Activated CD4-positive, alpha-beta T cell treated with anti-CD3 and anti-CD28 coated beads, Interleukin-2, amount 10 ng/mL, durations not matched to agents 24 days and 14 days (primary cell): ENCODE results near the gene PREB. TPM values are rescaled to one million over a fixed set of nuclear protein-coding genes. Genes with fewer than 3 reads are reported as not detected.
"Not testable (repeated sequence)": the region's sequence is repeated elsewhere in the genome, so short reads cannot be mapped to it uniquely, and the experiment has no call there.

Source experiments
- DNase-seq: peaks from one replicate; pipeline ENCODE4 v3.0.0; 2022
- H3K27ac Mint-ChIP-seq: one replicate; pipeline ENCODE4 v1.8.0; 2022; ENCODE audit warnings: mild to moderate bottlenecking, mixed read lengths
- H3K27me3 Mint-ChIP-seq: one replicate; pipeline ENCODE4 v1.8.0; 2022; ENCODE audit warnings: mixed read lengths
- H3K36me3 Mint-ChIP-seq: one replicate; pipeline ENCODE4 v1.8.0; 2022; ENCODE audit warnings: low read depth, mild to moderate bottlenecking, mixed read lengths
- H3K4me1 Mint-ChIP-seq: one replicate; pipeline ENCODE4 v1.8.0; 2021; ENCODE audit warnings: mixed read lengths
- H3K4me3 Mint-ChIP-seq: one replicate; pipeline ENCODE4 v1.8.0; 2022; ENCODE audit warnings: mild to moderate bottlenecking, moderate library complexity, mixed read lengths
- H3K9me3 Mint-ChIP-seq: one replicate; pipeline ENCODE4 v1.8.0; 2021; ENCODE audit warnings: mixed read lengths
- intact Hi-C: fragments of 100-400 bp; cut with micrococcal nuclease; formaldehyde crosslinking; loops from one replicate; pipeline ENCODE4 v1.15.1; 2023
- total RNA-seq: library from RNA; stranded (reverse); gene quantifications from 2 replicates; pipeline ENCODE4 v1.2.3, GENCODE V29; 2022

Gene PREB
- total RNA-seq, 1 donor from 2014 or later: 88.3 TPM

- Mint-ChIP-seq H3K36me3 (peaks cover 21% of the 10 kb centered on the region), H3K27ac (no peak overlapping the region)
- intact Hi-C loops: no loop called here
Observed at GRCh38 chr2:27126252-27126710, 8.2 kb downstream of the PREB start.

DNA sequence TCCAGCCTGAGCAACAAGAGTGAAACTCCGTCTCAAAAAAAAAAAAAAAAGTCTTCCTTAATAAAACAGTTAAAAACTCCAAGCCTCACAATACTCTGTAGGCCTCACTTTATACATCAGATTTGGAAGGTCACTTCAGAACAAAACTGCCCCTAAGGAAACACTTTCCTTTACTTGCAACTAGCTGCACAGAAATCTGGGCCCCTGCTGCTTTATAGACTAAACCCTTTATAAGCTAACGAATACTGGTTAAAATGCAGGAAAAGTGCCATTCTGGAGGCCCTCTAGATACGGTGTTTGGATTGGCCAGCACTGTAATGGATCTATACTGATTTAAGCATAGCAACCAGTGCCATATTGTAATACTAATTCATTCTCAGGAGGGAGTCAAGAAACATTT, 9.3 kb downstream of the PREB start:
- H3K27ac Mint-ChIP-seq: no peak overlapping the region
- H3K4me1 Mint-ChIP-seq: peaks cover 9% of the 10 kb centered on the region
- H3K4me3 Mint-ChIP-seq: no peak overlapping the region

More at GRCh38 chr2:27126252-27126710, 8.2 kb downstream of the PREB start:
- DNase-seq: no peak
- H3K4me3 Mint-ChIP-seq: no peak overlapping the region
- H3K9me3 Mint-ChIP-seq: no peaks in the 10 kb centered on the region
- peaks cover 17% of the 10 kb centered on the region for H3K27me3 Mint-ChIP-seq
- peaks cover 9% of the 10 kb centered on the region for H3K4me1 Mint-ChIP-seq

DNA sequence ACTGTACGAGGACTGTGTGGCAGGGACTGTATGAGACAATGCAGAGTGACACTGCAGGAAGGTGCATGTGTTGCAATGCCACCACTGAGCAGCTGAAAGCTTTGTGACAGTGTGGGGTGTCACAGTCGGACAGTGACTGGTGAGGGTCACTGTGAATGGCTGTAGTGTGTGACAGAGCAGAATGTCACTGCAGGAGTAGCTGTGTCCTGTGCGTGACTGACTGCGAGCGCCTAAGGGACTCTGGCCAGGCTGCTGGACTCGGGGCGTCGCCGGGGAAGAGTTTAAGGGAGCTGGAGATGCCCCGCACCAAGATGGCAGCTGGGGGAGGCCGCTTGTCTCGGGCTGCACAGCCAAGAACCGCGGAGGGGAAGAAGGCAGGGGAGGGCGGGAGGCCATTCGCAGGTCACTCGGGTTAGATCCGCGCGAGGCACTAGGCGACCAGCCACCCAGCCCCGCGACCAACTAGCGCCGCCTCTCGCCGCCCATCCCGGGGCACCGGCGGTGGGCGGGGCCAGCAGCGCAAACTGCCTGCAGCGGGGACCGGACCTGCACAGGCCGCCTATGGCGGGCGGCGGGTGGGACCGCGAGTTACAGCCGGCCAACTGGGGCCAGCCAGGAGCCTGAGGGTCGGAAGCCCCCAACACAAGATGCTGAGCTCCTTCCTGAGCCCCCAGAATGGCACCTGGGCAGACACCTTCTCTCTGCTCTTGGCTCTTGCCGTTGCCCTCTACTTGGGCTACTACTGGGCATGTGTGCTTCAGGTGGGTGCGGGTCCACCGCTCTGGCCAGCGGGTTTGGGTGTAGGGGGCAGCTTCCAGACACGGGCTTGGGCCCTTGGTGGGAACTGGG, 10.9 kb downstream of the PREB start, which contains the start of gene ABHD1:
TSS of gene ABHD1 (plus strand) at position 514 of the 849 bp plus-strand sequence. CDS start at position 648, 134 bp downstream.
- Mint-ChIP-seq H3K4me1 (peaks cover 16% of the 10 kb centered on the region), H3K4me3 (peak within 1 kb of the TSS; percentile 90), H3K9me3 (no peaks in the 10 kb centered on the region), H3K36me3 (no peaks in the 10 kb centered on the region), H3K27me3 (peaks cover 34% of the 10 kb centered on the region), H3K27ac (peak within 1 kb of the TSS; percentile 45)
- DNase-seq: peak; percentile 93
- intact Hi-C loops: loop anchor here (1.0 to 5.0 kb wide), 2 partner anchors 11 to 71 kb away; partner anchors contain the start of genes AGBL5 and PREB

More for the DNA sequence above, 9.3 kb downstream of the PREB start:
- Mint-ChIP-seq H3K36me3 (peaks cover 10% of the 10 kb centered on the region), H3K27me3 (peaks cover 24% of the 10 kb centered on the region), H3K9me3 (no peaks in the 10 kb centered on the region)
- intact Hi-C loops: no loop called here
- no peak for DNase-seq

DNA sequence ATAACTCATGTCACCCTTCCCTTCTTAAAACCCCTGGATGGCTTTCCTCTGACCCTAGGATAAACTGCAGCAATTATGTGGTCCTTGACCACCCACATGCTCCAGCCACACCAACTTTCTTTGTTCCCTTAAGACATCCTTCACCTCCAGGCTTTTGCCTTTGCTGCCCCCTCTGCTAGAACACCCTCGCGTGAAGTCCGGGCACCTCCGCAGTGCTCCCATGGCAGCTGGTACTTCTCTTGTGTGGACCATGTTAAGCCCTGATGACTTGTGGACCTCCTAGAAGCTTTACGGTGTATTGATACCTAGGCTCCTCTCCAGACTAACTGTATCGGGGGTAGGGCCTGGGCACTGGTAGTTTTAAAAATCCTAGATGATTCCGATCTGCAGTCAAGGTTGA, 11.6 kb downstream of the PREB start:
- peaks cover 16% of the 10 kb centered on the region for H3K4me1 Mint-ChIP-seq
- peak overlapping the region; percentile 90 for H3K4me3 Mint-ChIP-seq
- H3K27ac Mint-ChIP-seq: no peak overlapping the region
- no peak for DNase-seq
- no peaks in the 10 kb centered on the region for H3K36me3 Mint-ChIP-seq
- intact Hi-C loops: loop anchor here (1.0 to 5.0 kb wide), 2 partner anchors 12 to 70 kb away; partner anchors contain the start of genes AGBL5 and PREB
- H3K27me3 Mint-ChIP-seq: peaks cover 40% of the 10 kb centered on the region
- H3K9me3 Mint-ChIP-seq: no peaks in the 10 kb centered on the region

DNA sequence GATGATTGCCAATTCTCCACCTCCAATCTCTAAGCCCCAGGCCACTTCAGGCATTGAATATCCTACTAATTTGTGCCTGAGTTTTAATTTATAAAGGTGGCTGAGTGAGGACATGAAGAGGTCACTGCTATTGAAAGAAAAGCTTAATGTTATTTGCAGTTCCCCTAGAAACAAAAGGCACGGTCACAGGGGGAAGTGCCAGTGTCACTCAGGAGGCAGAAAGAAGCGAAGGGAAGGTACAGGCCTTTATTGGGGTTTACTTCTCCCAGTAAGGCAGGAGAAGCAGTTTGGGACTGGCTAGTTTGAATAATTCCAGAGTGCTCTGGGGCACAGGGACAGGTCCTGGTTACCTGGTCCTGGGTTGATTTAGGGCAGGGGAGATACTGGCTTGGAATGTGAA, 12.5 kb downstream of the PREB start:
- Mint-ChIP-seq H3K27me3 (peaks cover 43% of the 10 kb centered on the region), H3K36me3 (no peaks in the 10 kb centered on the region), H3K27ac (no peak overlapping the region), H3K4me1 (peaks cover 16% of the 10 kb centered on the region), H3K9me3 (no peaks in the 10 kb centered on the region), H3K4me3 (no peak overlapping the region)
- intact Hi-C loops: loop anchor here (5.0 kb wide), 1 partner anchor 70 kb away; the partner anchor contains the start of gene AGBL5
- DNase-seq: no peak

- H3K9me3 Mint-ChIP-seq, DNase-seq, H3K36me3 Mint-ChIP-seq, intact Hi-C loops: not testable (repeated sequence)
- peak overlapping the region; percentile 82 for H3K4me3 Mint-ChIP-seq
- H3K4me1 Mint-ChIP-seq: peaks cover 16% of the 10 kb centered on the region
- peak overlapping the region; percentile 13 for H3K27ac Mint-ChIP-seq
- H3K27me3 Mint-ChIP-seq: peaks cover 48% of the 10 kb centered on the region
Observed at GRCh38 chr2:27119330-27119670, 15.1 kb downstream of the PREB start.

- Mint-ChIP-seq H3K4me3 (peak within 1 kb of the TSS; percentile 82), H3K27me3 (peaks cover 50% of the 10 kb centered on the region), H3K4me1 (peaks cover 13% of the 10 kb centered on the region), H3K36me3 (no peaks in the 10 kb centered on the region), H3K27ac (peak within 1 kb of the TSS; percentile 29), H3K9me3 (no peaks in the 10 kb centered on the region)
- intact Hi-C loops: no loop called here
- peak; percentile 72 for DNase-seq
Observed at GRCh38 chr2:27118525-27119329, 15.7 kb downstream of the PREB start, which contains the start of gene CGREF1. Gene CGREF1, minus strand, starts transcription at chr2:27119128. Its CDS starts 14,762 bp downstream, at chr2:27104366.

- Mint-ChIP-seq H3K27ac (no peak overlapping the region), H3K36me3 (no peaks in the 10 kb centered on the region), H3K9me3 (no peaks in the 10 kb centered on the region), H3K27me3 (peaks cover 48% of the 10 kb centered on the region), H3K4me3 (peak overlapping the region; percentile 73), H3K4me1 (peaks cover 9% of the 10 kb centered on the region)
- intact Hi-C loops: no loop called here
- DNase-seq: no peak
Observed at GRCh38 chr2:27117995-27118524, 16.4 kb downstream of the PREB start.

DNA sequence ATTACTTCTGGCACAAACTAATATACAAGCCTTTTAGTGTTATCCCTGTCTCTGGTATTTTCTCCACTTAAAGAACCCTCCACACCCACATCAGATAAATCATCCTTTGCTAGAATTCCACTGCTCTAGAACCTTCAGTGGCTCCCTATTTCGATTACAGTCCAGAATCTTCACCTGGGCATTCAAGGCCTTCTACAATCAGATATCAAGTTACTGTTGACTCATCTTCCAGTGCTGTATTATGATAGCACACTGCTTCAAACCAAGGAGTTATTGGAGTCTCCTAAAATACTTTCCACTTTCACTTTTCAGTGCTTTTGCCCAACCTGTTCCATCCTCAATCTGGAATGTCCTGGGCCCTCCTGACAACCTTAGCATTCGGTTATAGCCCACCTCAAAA, 18.9 kb downstream of the PREB start:
- Mint-ChIP-seq H3K27ac (no peak overlapping the region), H3K36me3 (no peaks in the 10 kb centered on the region), H3K4me3 (no peak overlapping the region), H3K27me3 (peaks cover 30% of the 10 kb centered on the region), H3K4me1 (peaks cover 9% of the 10 kb centered on the region), H3K9me3 (no peaks in the 10 kb centered on the region)
- DNase-seq: no peak
- intact Hi-C loops: no loop called here

DNA sequence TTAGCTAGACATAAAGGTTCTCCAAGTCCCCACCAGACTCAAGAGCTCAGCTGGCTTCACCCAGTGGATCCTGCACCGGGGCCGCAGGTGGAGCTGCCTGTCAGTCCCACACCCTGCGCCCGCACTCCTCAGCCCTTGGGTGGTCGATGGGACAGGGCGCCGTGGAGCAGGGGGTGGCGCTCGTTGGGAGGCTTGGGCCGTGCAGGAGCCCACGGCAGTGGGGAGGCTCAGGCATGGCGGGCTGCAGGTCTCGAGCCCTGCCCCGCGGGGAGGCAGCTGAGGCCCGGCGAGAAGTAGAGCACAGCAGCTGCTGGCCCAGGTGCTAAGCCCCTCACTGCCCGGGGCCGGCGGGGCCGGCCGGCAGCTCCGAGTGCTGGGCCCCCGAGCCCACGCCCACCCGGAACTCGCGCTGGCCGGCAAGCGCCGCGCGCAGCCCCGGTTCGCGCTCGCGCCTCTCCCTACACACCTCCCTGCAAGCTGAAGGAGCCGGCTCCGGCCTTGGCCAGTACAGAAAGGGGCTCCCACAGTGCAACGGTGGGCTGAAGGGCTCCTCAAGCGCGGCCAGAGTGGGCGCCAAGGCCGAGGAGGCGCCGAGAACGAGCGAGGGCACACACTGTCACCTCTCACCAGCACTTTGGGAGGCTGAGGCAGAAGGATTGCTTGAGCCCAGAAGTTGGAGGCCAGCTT, 22.9 kb downstream of the PREB start:
- H3K4me1 Mint-ChIP-seq, DNase-seq, intact Hi-C loops, H3K36me3 Mint-ChIP-seq, H3K27ac Mint-ChIP-seq, H3K4me3 Mint-ChIP-seq, H3K9me3 Mint-ChIP-seq: not testable (repeated sequence)
- peaks cover 11% of the 10 kb centered on the region for H3K27me3 Mint-ChIP-seq

GRCh38 chr2:27110603-27111352, 23.7 kb downstream of the PREB start:
- H3K36me3 Mint-ChIP-seq, H3K9me3 Mint-ChIP-seq, H3K4me1 Mint-ChIP-seq, intact Hi-C loops, DNase-seq, H3K27ac Mint-ChIP-seq, H3K4me3 Mint-ChIP-seq: not testable (repeated sequence)
- peaks cover 11% of the 10 kb centered on the region for H3K27me3 Mint-ChIP-seq

GRCh38 chr2:27109083-27109482, 25.4 kb downstream of the PREB start:
- H3K27me3 Mint-ChIP-seq: peaks cover 5% of the 10 kb centered on the region
- peaks cover 2% of the 10 kb centered on the region for H3K4me1 Mint-ChIP-seq
- DNase-seq: no peak
- no peaks in the 10 kb centered on the region for H3K36me3 Mint-ChIP-seq
- H3K9me3 Mint-ChIP-seq: no peaks in the 10 kb centered on the region
- no peak overlapping the region for H3K27ac Mint-ChIP-seq
- H3K4me3 Mint-ChIP-seq: no peak overlapping the region
- intact Hi-C loops: no loop called here
